ENCODE results near the gene OIT3. TPM values are rescaled to one million over a fixed set of nuclear protein-coding genes. Genes with fewer than 3 reads are reported as not detected.

The OIT3 gene
- total RNA-seq, 6 experiments from 2014 or later = not detected

- no peak for TF ChIP-seq CTCF (IDR thresholded peaks at IDR 0.05)
- Mint-ChIP-seq H3K9me3 (no peaks in the 10 kb centered on the region), H3K4me1 (ENCODE audit: low read depth) (peaks cover 8% of the 10 kb centered on the region), H3K4me3 (no peak overlapping the region), H3K27me3 (ENCODE audit: insufficient read depth) (no peaks in the 10 kb centered on the region; the same call in 1 of the 2 replicates), H3K27ac (no peak overlapping the region), H3K36me3 (ENCODE audit: low read depth) (peaks cover 32% of the 10 kb centered on the region)
- no peak for DNase-seq
These were observed 41.0 kb upstream of the OIT3 start for GRCh38 chr10:72852508-72852907.

GRCh38 chr10:72855129-72855528 is 38.4 kb upstream of the OIT3 start:
- no peak for DNase-seq
- H3K4me3 Mint-ChIP-seq = no peak overlapping the region
- H3K4me1 Mint-ChIP-seq (ENCODE audit: low read depth) = no peaks in the 10 kb centered on the region
- no peak for TF ChIP-seq CTCF (IDR thresholded peaks at IDR 0.05)
- H3K27ac Mint-ChIP-seq = no peak overlapping the region
- peaks cover 18% of the 10 kb centered on the region for H3K36me3 Mint-ChIP-seq (ENCODE audit: low read depth)
- no peaks in the 10 kb centered on the region for H3K9me3 Mint-ChIP-seq
- no peaks in the 10 kb centered on the region; the same call in 1 of the 2 replicates for H3K27me3 Mint-ChIP-seq (ENCODE audit: insufficient read depth)

- Mint-ChIP-seq H3K4me3 (no peak overlapping the region), H3K36me3 (ENCODE audit: low read depth) (peaks cover 18% of the 10 kb centered on the region), H3K4me1 (ENCODE audit: low read depth) (no peaks in the 10 kb centered on the region), H3K27me3 (ENCODE audit: insufficient read depth) (no peaks in the 10 kb centered on the region; the same call in 1 of the 2 replicates), H3K27ac (no peak overlapping the region), H3K9me3 (no peaks in the 10 kb centered on the region)
- TF ChIP-seq CTCF (IDR thresholded peaks at IDR 0.05) = no peak
- no peak for DNase-seq
These were observed 37.7 kb upstream of the OIT3 start for GRCh38 chr10:72855790-72856189.

GRCh38 chr10:72858067-72858466 is 35.5 kb upstream of the OIT3 start:
- no peaks in the 10 kb centered on the region for H3K4me1 Mint-ChIP-seq (ENCODE audit: low read depth)
- H3K4me3 Mint-ChIP-seq = no peak overlapping the region
- TF ChIP-seq CTCF (IDR thresholded peaks at IDR 0.05) = no peak
- DNase-seq = no peak
- no peak overlapping the region for H3K27ac Mint-ChIP-seq
- H3K27me3 Mint-ChIP-seq (ENCODE audit: insufficient read depth) = no peaks in the 10 kb centered on the region; the same call in 1 of the 2 replicates
- H3K36me3 Mint-ChIP-seq (ENCODE audit: low read depth) = peaks cover 5% of the 10 kb centered on the region
- no peaks in the 10 kb centered on the region for H3K9me3 Mint-ChIP-seq

GRCh38 chr10:72862957-72863356 is 30.6 kb upstream of the OIT3 start:
- no peak overlapping the region for H3K4me3 Mint-ChIP-seq
- no peaks in the 10 kb centered on the region for H3K9me3 Mint-ChIP-seq
- no peaks in the 10 kb centered on the region; the same call in none of the 2 replicates for H3K27me3 Mint-ChIP-seq (ENCODE audit: insufficient read depth)
- TF ChIP-seq CTCF (IDR thresholded peaks at IDR 0.05) = no peak
- DNase-seq = no peak
- H3K27ac Mint-ChIP-seq = no peak overlapping the region
- H3K36me3 Mint-ChIP-seq (ENCODE audit: low read depth) = no peaks in the 10 kb centered on the region; the same call in 1 of the 2 replicates
- no peaks in the 10 kb centered on the region for H3K4me1 Mint-ChIP-seq (ENCODE audit: low read depth)
